NCI-H82 treated with DMSO at 0.1 percent for 48 hours (cell line): ENCODE results near the gene BRD2.

ENCODE experiments used
- DNase-seq: peaks from one replicate; lab custom pipeline; 2025; ENCODE audit not compliant: unreplicated experiment; lab: John Stamatoyannopoulos, UW

Gene BRD2

GRCh38 chr6:32971242-32971580, 2.8 kb downstream of the BRD2 start:
- DNase-seq = no peak

DNA sequence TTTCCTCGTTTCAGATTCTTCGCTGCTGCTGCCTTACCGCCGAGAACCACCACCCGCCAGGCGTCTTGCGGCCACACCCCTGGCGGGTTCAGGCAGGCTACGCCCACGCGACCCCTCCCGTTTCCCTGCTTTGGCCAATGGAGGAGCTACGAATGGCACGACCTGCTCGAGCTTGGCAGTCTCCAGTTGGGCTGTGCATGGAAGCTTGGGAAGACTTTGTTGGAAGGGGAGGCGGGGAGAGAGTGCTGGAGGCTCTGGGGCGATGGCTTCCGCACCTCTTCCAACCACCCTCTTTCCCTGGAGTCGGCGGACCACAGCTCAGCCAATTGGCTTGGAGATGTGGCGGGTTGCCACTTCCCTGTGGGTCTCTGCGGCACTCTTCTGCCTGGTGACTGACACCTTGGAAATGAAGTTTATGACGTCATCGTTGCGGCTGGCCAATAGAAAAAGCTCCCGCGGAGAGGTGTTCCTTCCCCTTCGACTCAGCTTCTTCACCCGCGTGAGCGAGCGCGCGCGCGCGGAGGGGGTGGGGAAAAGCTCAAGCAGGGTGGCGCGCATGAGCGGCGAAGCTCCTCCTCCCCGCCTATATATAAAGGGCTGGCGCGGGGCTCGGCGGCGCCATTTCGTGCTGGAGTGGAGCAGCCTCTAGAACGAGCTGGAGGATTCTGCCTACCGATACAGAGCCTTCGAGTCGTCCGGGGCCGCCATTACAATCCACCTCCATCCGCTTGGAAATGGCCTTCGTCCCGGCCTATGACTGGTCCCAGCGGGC, 3.4 kb downstream of the BRD2 start:
- DNase-seq = peak; percentile 100

- DNase-seq = no peak
Measured at GRCh38 chr6:32972353-32973143, 4.2 kb downstream of the BRD2 start.

DNA sequence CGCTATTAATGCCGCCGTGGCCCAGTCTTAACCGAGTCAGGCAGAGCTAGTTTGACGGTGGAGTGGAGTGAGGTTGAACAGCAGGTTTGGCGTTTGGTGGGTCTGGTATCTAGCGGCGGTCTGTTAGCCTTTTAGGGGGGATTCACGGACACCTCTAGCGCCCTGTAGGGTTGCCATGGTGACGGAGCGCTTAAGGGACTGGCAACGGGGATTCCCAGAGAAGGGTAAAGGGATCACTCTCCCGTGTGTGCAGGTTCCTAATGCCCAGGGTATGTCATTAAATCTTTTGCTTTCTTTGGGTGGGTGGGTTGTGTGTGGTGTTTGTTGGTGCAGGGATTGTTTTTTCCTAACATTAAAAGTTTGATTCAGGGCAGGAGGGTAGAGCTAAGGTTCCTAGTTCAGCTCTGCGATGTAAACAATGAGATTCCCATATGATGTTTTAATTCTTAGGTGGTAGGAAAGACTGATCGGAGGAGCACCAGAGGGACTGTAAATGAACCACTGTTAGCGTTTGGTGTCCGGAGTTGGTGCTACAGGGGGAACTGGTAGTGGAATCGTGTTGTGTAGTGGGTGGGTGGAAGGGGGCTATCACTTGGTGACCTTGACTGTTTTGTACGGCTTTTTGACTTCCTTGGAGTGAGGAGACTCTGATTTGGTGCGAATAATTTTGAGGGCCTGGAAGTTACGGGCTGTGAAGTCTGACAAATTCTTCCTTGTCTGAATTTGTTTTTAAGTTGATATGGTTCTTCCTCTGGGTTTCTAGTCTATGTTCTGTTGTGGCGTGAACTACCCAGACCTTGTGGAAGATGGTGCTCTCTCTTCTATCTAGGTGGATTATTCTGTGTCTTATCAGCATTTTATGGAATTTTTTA, 5.0 kb downstream of the BRD2 start:
- no peak for DNase-seq

DNA sequence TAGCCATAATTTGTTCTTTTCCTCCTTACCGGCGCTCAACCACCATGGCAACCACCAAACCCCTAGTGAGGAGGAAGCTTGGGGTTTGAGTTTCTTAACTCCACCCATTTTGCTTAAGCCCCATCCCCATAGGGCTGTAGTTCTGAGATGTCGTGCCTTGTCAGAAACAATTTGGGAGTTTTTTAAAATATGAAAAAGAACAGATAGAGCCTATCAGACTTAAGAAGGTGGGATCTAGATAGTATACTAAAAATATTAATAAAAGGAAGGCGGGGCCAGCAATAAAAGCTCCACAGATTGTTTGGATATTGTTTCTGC, 5.6 kb downstream of the BRD2 start:
- DNase-seq = no peak

GRCh38 chr6:32974541-32975308, 6.3 kb downstream of the BRD2 start:
- DNase-seq = no peak

DNA sequence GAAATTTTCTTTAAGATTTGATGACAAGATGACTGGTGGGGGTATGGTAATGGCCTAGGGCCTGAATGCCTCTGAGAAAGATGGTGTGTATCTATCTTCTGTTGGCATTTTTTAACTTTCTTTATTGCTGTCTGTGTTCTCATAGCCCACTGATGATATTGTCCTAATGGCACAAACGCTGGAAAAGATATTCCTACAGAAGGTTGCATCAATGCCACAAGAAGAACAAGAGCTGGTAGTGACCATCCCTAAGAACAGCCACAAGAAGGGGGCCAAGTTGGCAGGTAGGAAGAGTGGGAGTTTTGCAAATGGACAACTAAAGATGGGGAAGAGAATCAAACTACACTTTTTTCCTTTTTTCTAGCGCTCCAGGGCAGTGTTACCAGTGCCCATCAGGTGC, 7.5 kb downstream of the BRD2 start:
- DNase-seq = no peak

GRCh38 chr6:32976334-32977069, 8.1 kb downstream of the BRD2 start:
- no peak for DNase-seq

DNA sequence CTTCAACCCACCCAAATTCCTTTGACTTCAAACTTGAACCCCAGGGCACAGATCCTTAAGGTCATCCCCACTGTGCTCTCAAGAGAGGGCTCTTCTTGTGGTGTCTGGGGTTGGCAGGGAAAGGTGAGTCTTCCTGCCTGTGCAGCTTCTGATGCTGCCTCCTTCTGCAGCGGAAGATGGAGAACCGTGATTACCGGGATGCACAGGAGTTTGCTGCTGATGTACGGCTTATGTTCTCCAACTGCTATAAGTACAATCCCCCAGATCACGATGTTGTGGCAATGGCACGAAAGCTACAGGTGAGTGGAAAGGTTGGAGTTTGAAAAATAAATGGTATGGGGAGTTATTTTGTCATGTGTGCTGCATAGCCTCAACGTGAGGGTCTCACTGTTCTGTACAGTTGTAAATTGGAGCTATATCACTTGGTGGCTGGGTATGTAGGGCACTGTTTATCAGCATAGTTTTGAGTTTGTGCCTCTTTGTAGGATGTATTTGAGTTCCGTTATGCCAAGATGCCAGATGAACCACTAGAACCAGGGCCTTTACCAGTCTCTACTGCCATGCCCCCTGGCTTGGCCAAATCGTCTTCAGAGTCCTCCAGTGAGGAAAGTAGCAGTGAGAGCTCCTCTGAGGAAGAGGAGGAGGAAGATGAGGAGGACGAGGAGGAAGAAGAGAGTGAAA, 9.0 kb downstream of the BRD2 start:
- DNase-seq = no peak

GRCh38 chr6:32977953-32978324, 9.5 kb downstream of the BRD2 start:
- no peak for DNase-seq

GRCh38 chr6:32979720-32980487, 11.5 kb downstream of the BRD2 start:
- DNase-seq = no peak

- DNase-seq = no peak
Measured at GRCh38 chr6:32980488-32981038, 12.2 kb downstream of the BRD2 start.

DNA sequence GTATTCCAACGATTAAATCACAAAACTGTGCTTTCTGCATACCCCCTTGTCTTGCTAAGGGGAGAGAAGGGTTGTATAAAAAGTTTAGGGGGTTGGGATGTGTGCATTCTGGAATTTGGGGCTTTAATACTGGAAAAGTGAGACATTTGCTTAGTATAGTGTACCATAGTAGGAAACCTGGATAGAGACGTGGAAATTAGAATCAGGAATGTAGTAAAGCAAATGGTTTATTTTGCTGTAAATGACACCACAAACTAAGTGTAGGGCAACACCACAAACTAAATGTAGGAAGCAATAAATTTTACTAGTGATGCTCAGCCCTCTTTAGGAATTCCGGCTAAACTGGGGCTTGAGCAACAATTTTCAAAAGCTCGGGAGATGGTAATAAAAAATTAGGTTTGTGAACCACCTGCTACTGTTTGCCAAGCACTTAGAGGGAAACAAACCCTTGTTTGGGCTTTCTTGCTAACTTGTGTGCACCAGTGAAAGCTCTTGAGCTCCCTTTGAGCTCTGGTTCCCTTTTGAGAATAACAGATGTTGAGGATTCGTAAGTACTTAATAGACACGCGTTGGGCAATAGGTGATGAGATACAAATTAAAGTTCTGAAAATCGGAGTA, 13.8 kb downstream of the BRD2 start:
- peak; percentile 93 for DNase-seq

DNA sequence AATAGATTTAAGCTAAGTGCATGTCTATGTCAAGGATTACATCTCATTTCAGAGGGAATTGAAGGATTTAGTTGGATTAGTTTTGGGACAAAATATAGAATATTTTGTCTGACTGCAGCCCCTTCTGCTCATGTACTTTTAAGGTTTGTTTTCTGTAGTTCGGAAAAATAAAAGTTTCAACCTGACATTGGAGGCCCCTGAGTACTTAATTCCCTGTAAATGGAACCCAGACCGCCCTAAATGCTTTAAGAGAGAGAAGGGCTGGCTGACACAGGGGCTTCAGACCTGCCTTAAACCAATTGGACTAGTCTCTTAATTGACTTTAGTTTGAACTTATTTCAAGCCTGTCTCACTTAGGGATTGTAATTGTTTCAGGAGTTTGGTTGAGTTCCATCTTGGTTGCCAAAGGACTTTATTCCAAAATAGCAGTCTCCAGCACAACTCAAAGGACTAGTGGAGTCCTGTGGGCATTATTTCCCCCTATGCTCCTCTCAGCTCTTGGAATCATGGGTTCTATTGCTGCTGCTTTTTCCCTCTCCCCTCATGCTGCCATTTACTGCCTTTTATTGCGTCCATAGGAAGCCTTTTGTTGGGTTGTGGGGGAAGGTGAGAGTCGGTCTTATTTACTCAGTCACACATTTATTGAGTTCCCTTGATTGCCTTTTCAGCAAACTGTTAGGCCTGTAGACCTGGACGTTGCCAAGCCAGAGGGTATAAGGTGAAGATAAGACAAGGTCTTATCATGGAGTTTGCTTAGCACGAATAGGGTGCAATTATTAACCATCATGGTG, 14.5 kb downstream of the BRD2 start:
- DNase-seq = peak; percentile 92

DNA sequence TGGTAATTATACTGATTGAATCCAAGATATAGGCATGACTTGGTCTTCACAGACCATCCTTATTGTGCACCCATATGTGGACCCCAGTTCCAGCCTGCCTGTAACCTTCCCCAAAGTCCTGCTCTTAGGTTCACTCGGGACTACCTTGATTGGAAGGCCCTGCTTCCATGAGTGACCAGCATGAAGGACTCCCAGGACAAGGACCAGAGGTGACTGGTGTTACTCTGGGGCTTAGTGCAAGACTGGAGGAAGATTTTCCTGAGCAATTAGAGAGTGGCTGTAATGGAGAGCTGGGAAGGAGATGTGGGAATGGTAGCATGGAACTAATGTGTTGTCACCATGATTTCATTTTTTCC, 15.1 kb downstream of the BRD2 start:
- no peak for DNase-seq

DNA sequence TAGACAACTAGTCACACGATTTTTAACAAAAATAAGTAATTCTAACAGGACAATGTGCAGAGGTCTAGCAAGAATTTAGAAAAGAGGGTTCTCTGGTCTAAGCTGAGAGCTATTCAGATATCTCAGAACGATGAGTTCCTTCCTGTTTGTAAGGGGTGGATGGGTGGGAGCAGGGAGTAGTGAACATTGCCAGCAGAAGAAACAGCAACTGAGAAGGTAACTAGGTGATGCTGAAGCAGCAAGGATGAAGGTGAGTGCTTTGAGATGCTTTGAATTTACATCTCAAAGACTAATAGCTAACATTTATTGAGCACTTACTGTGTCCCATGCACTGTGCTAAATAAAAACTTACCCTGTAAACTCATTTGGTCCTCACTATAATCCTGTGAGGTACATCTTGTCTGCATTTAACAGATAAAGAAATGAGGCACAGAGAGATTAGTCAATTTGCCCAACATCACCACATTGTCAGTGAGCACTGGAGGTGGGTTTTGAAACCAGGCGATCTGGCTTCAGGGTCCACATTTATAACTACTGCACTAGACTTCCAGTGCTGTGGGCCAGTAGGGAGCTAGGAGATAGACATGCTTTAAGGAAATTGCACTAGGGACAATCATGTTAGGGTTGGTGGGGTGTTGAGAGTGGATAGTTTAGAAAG, 15.7 kb downstream of the BRD2 start:
- DNase-seq = no peak
